K562 (cell line): ENCODE data around the gene FAM83F. TPM values are rescaled to one million over a fixed set of nuclear protein-coding genes. Genes with fewer than 3 reads are reported as not detected.
A peak's percentile ranks its signal among the peaks of the same experiment; 100 is the strongest.

Source experiments
- CGGBP1 ChIP-seq: fragments of 250-450 bp; sonication (Bioruptor Pico); IDR thresholded peaks from 2 replicates; pipeline ENCODE4 v1.9.0; 2021; ENCODE audit warnings: mild to moderate bottlenecking
- DACH1 ChIP-seq: fragments of 450-650 bp; IDR thresholded peaks from 2 replicates; pipeline ENCODE4 v1.6.1; 2018; ENCODE audit not compliant: partially characterized antibody
- EZH2 ChIP-seq: IDR thresholded peaks from 2 replicates; pipeline ENCODE4 v1.6.1; 2012; ENCODE audit warnings: low read depth, mild to moderate bottlenecking, inconsistent platforms, low read length, borderline replicate concordance
- MBD2 ChIP-seq: sonication (generic); IDR thresholded peaks from 2 replicates; pipeline ENCODE4 v1.6.1; 2016; ENCODE audit warnings: low read depth, borderline replicate concordance
- MYBL2 ChIP-seq, 2 experiments: fragments of 450-650 bp in 1 of 2; sonication (generic) in 1 of 2; formaldehyde crosslinking in 1 of 2; IDR thresholded peaks; 2 replicates each; pipeline versions ENCODE4 v1.6.1 to v1.8.1; 2017 to 2022; ENCODE audit warnings: borderline replicate concordance in 1 of 2, inconsistent platforms in 1 of 2, low read depth in 1 of 2, mild to moderate bottlenecking in 1 of 2, missing genetic modification reagents in 1 of 2, moderate library complexity in 1 of 2
- POLR2G ChIP-seq: fragments of 200-400 bp; formaldehyde crosslinking; IDR thresholded peaks from 2 replicates; pipeline ENCODE4 v1.6.1; 2017; ENCODE audit warnings: low read depth, mild to moderate bottlenecking, antibody characterized with exemption, low read length, moderate library complexity
- SMC3 ChIP-seq: conservative IDR thresholded peaks from 2 replicates; pipeline ENCODE4 v1.6.1; 2011; ENCODE audit warnings: low read depth, low read length, improper control_type of control experiment; ENCODE audit not compliant: insufficient read depth
- STAT5A ChIP-seq: IDR thresholded peaks from 2 replicates; pipeline ENCODE4 v1.6.1; 2012; ENCODE audit warnings: low read length, inconsistent platforms, borderline replicate concordance
- TFE3 ChIP-seq: fragments of 450-650 bp; formaldehyde crosslinking; IDR thresholded peaks from 2 replicates; pipeline ENCODE4 v1.4.0; 2020; ENCODE audit warnings: mild to moderate bottlenecking, mixed read lengths
- TSHZ1 ChIP-seq: fragments of 250-450 bp; sonication (Bioruptor Pico); IDR thresholded peaks from 2 replicates; pipeline ENCODE4 v1.4.0; 2020; ENCODE audit warnings: mild to moderate bottlenecking, moderate library complexity
- YBX1 ChIP-seq: fragments of 450-650 bp; IDR thresholded peaks from 2 replicates; pipeline ENCODE4 v1.7.1; 2016; ENCODE audit warnings: mild to moderate bottlenecking
- ZBTB2 ChIP-seq: fragments of 450-650 bp; IDR thresholded peaks from 2 replicates; pipeline ENCODE4 v1.6.1; 2016; ENCODE audit warnings: antibody characterized with exemption
- ZFP91 ChIP-seq: sonication (generic); formaldehyde crosslinking; IDR thresholded peaks from 2 replicates; pipeline ENCODE4 v1.8.0; 2022; ENCODE audit warnings: mild to moderate bottlenecking, missing genetic modification reagents
- ZNF134 ChIP-seq: fragments of 250-450 bp; sonication (Bioruptor Pico); conservative IDR thresholded peaks from 2 replicates; pipeline ENCODE4 v1.4.0; 2020
- ZNF639 ChIP-seq, 2 experiments: fragments of 200-800 bp in 1 of 2; sonication (Bioruptor generic) in 1 of 2; sonication (generic) in 1 of 2; formaldehyde crosslinking in 1 of 2; IDR thresholded peaks in 1 of 2; conservative IDR thresholded peaks in 1 of 2; 2 replicates each; pipeline versions ENCODE4 v1.5.0 to v1.6.1; 2016 to 2020; ENCODE audit warnings: missing compliant biosample characterization in 1 of 2, missing genetic modification characterization in 1 of 2, missing genetic modification reagents in 1 of 2
- polyA plus RNA-seq, 8 experiments: library from polyadenylated mRNA; depleted of rRNA in 4 of 8; stranded (reverse) in 5 of 8; unstranded in 3 of 8; fragments of >200 nt; fragmentation: Nextera tagmentation in 2 of 8; fragmentation: Illumina TruSeq in 1 of 8; extraction: Ambion mirVana in 2 of 8; extraction: Trizol in 1 of 8; gene quantifications; 2 replicates each; pipeline versions ENCODE4 v1.2.1 to v1.2.3, GENCODE V29; 2011 to 2014; ENCODE audit warnings: inconsistent platforms in 1 of 8, missing spikeins in 1 of 8
- total RNA-seq, 7 experiments: library from RNA; depleted of rRNA in 6 of 7; stranded (reverse); fragments of >200 nt in 6 of 7; fragmentation: Illumina TruSeq in 2 of 7; extraction: Trizol in 2 of 7; gene quantifications; 2 replicates each; pipeline versions ENCODE4 v1.2.1 to v1.2.3, GENCODE V29; 2011 to 2021; ENCODE audit warnings: low replicate concordance in 1 of 7

FAM83F gene
- total and polyA plus RNA-seq, 9 of the 15 experiments (the other 6 are each of a cell fraction or from before 2014, with no cell fraction given) = under 0.01 to 0.13 (median 0.04) TPM; not detected in 1

- TF ChIP-seq ZBTB2 (peak; percentile 76; the same call in 1 of the 2 replicates), TSHZ1 (CRISPR knock-in tag) (no peak), ZFP91 (CRISPR knock-in tag) (no peak), EZH2 (no peak), YBX1 (no peak), TFE3 (CRISPR knock-in tag) (no peak), STAT5A (peak; percentile 65), MYBL2 (IDR thresholded peaks at IDR 0.05; ENCODE audit: low read depth) (no peak), MYBL2 (CRISPR knock-in tag; IDR thresholded peaks at IDR 0.05; ENCODE audit: borderline replicate concordance) (no peak), MBD2 (peak; percentile 64), ZNF639 (CRISPR knock-in tag; conservative IDR thresholded peaks at IDR 0.05 in 1 of 2, IDR thresholded peaks at IDR 0.05 in 1 of 2) (peak in 1 of 2 experiments; percentile 62; a peak in 2 of 4 replicates), SMC3 (no peak), DACH1 (no peak), ZNF134 (CRISPR knock-in tag) (no peak), POLR2G (no peak), CGGBP1 (CRISPR knock-in tag) (no peak)
These were observed 33.7 kb upstream of the FAM83F start (continued) for GRCh38 chr22:39960791-39961746.
